Parathyroid adenoma (tissue), 2 donors: ENCODE data around the gene RNF19B.

Source experiments
- H2AFZ ChIP-seq: fragments of 300-600 bp; sonication (generic); one replicate; pipeline ENCODE4 v1.7.0; 2017; ENCODE audit warnings: antibody characterized with exemption, mild to moderate bottlenecking
- H3K27ac ChIP-seq: fragments of 300-600 bp; sonication (generic); one replicate; pipeline ENCODE4 v1.7.0; 2017
- H3K27me3 ChIP-seq: fragments of 300-600 bp; sonication (generic); one replicate; pipeline ENCODE4 v1.7.0; 2017; ENCODE audit warnings: low read length; ENCODE audit not compliant: control insufficient read depth, insufficient read depth
- H3K36me3 ChIP-seq: fragments of 300-600 bp; sonication (generic); one replicate; pipeline ENCODE4 v1.7.0; 2017; ENCODE audit warnings: low read length; ENCODE audit not compliant: control insufficient read depth, insufficient read depth
- H3K4me1 ChIP-seq: fragments of 300-600 bp; sonication (generic); one replicate; pipeline ENCODE4 v1.7.0; 2017; ENCODE audit warnings: control low read depth
- H3K4me2 ChIP-seq: fragments of 300-600 bp; sonication (generic); one replicate; pipeline ENCODE4 v1.7.0; 2017; ENCODE audit warnings: low read length
- H3K4me3 ChIP-seq: fragments of 300-600 bp; sonication (generic); one replicate; pipeline ENCODE4 v1.7.0; 2017; ENCODE audit warnings: low read depth, low read length
- H3K79me2 ChIP-seq: fragments of 300-600 bp; sonication (generic); one replicate; pipeline ENCODE4 v1.7.0; 2017; ENCODE audit warnings: control low read depth
- H3K9ac ChIP-seq: fragments of 300-600 bp; sonication (generic); one replicate; pipeline ENCODE4 v1.7.0; 2017; ENCODE audit warnings: mild to moderate bottlenecking
- H3K9me3 ChIP-seq: fragments of 300-600 bp; sonication (generic); one replicate; pipeline ENCODE4 v1.7.0; 2017; ENCODE audit warnings: low read length; ENCODE audit not compliant: control insufficient read depth
- CTCF ChIP-seq: fragments of 300-600 bp; sonication (generic); IDR thresholded peaks from one replicate; pipeline ENCODE4 v1.7.0; 2017; ENCODE audit warnings: antibody characterized with exemption, mild to moderate bottlenecking
- donor health status: primary hyperparathyroidism.

Gene RNF19B

GRCh38 chr1:32929366-32929765, 35.2 kb downstream of the RNF19B start:
- H3K79me2 ChIP-seq, result no peaks in the 10 kb centered on the region
- no peak overlapping the region for H3K4me3 ChIP-seq
- H2AFZ ChIP-seq, result no peak overlapping the region
- no peaks in the 10 kb centered on the region for H3K36me3 ChIP-seq
- no peak overlapping the region for H3K9ac ChIP-seq
- H3K4me2 ChIP-seq, result no peak overlapping the region
- TF ChIP-seq CTCF, result no peak
- H3K9me3 ChIP-seq, result no peaks in the 10 kb centered on the region
- H3K27me3 ChIP-seq, result no peaks in the 10 kb centered on the region
- no peak overlapping the region for H3K27ac ChIP-seq
- peaks cover 6% of the 10 kb centered on the region for H3K4me1 ChIP-seq

GRCh38 chr1:32928715-32929114, 35.9 kb downstream of the RNF19B start:
- Histone ChIP-seq H3K36me3 (no peaks in the 10 kb centered on the region), H3K4me1 (peaks cover 2% of the 10 kb centered on the region), H2AFZ (no peak overlapping the region), H3K4me3 (no peak overlapping the region), H3K27me3 (no peaks in the 10 kb centered on the region), H3K4me2 (no peak overlapping the region), H3K27ac (no peak overlapping the region), H3K9ac (no peak overlapping the region), H3K79me2 (no peaks in the 10 kb centered on the region), H3K9me3 (no peaks in the 10 kb centered on the region)
- TF ChIP-seq CTCF, result no peak

- Histone ChIP-seq H3K9me3 (no peaks in the 10 kb centered on the region), H3K9ac (no peak overlapping the region), H3K4me3 (no peak overlapping the region), H3K4me1 (no peaks in the 10 kb centered on the region), H3K79me2 (no peaks in the 10 kb centered on the region), H3K27me3 (no peaks in the 10 kb centered on the region), H2AFZ (no peak overlapping the region), H3K27ac (no peak overlapping the region), H3K36me3 (no peaks in the 10 kb centered on the region), H3K4me2 (no peak overlapping the region)
- no peak for TF ChIP-seq CTCF
These were observed 36.3 kb downstream of the RNF19B start for GRCh38 chr1:32928285-32928684.

- TF ChIP-seq CTCF, result no peak
- H3K27me3 ChIP-seq, result no peaks in the 10 kb centered on the region
- H3K4me3 ChIP-seq, result no peak overlapping the region
- no peaks in the 10 kb centered on the region for H3K79me2 ChIP-seq
- H2AFZ ChIP-seq, result no peak overlapping the region
- no peaks in the 10 kb centered on the region for H3K9me3 ChIP-seq
- H3K36me3 ChIP-seq, result no peaks in the 10 kb centered on the region
- H3K4me2 ChIP-seq, result no peak overlapping the region
- H3K27ac ChIP-seq, result no peak overlapping the region
- H3K9ac ChIP-seq, result no peak overlapping the region
- H3K4me1 ChIP-seq, result no peaks in the 10 kb centered on the region
These were observed 37.2 kb downstream of the RNF19B start for GRCh38 chr1:32927441-32927840.

GRCh38 chr1:32926562-32926961, 38.0 kb downstream of the RNF19B start:
- no peak for TF ChIP-seq CTCF
- H3K36me3 ChIP-seq, result no peaks in the 10 kb centered on the region
- no peak overlapping the region for H3K9ac ChIP-seq
- H3K27me3 ChIP-seq, result no peaks in the 10 kb centered on the region
- no peak overlapping the region for H3K27ac ChIP-seq
- H3K79me2 ChIP-seq, result no peaks in the 10 kb centered on the region
- H3K4me1 ChIP-seq, result no peaks in the 10 kb centered on the region
- no peak overlapping the region for H2AFZ ChIP-seq
- H3K4me3 ChIP-seq, result no peak overlapping the region
- no peaks in the 10 kb centered on the region for H3K9me3 ChIP-seq
- H3K4me2 ChIP-seq, result no peak overlapping the region
